Esophagus squamous epithelium (tissue), 4 donors: ENCODE results near the gene CCNY.

Experiments
- POLR2A ChIP-seq, 4 donors: fragments of 450-650 bp; IDR thresholded peaks; one replicate each; pipeline ENCODE4 v1.6.1; 2017; ENCODE audit warnings: antibody characterized with exemption in 4 of 4, mild to moderate bottlenecking in 4 of 4, moderate library complexity in 3 of 4
- TF ChIP-seq, protein P1 (sequence below), 6 experiments: fragments of 450-650 bp in 4 of 6; fragments of 200-600 bp in 2 of 6; sonication (generic) in 2 of 6; IDR thresholded peaks; one replicate each; pipeline ENCODE4 v1.5.1; 2016 to 2019; ENCODE audit warnings: antibody characterized with exemption in 6 of 6, mild to moderate bottlenecking in 4 of 6, moderate library complexity in 4 of 6

- TF ChIP-seq POLR2A (IDR thresholded peaks at IDR 0.05), result no peak
- TF ChIP-seq, protein P1, sequence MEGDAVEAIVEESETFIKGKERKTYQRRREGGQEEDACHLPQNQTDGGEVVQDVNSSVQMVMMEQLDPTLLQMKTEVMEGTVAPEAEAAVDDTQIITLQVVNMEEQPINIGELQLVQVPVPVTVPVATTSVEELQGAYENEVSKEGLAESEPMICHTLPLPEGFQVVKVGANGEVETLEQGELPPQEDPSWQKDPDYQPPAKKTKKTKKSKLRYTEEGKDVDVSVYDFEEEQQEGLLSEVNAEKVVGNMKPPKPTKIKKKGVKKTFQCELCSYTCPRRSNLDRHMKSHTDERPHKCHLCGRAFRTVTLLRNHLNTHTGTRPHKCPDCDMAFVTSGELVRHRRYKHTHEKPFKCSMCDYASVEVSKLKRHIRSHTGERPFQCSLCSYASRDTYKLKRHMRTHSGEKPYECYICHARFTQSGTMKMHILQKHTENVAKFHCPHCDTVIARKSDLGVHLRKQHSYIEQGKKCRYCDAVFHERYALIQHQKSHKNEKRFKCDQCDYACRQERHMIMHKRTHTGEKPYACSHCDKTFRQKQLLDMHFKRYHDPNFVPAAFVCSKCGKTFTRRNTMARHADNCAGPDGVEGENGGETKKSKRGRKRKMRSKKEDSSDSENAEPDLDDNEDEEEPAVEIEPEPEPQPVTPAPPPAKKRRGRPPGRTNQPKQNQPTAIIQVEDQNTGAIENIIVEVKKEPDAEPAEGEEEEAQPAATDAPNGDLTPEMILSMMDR (IDR thresholded peaks at IDR 0.05), result no peak
Measured at GRCh38 chr10:35343739-35344138, 7.4 kb downstream of the CCNY start.
